Stimulated activated CD8-positive, alpha-beta memory T cell treated with anti-CD3 and anti-CD28 coated beads, Interleukin-2, amount 100 ng/mL, for 48 hours (primary cell): Measurements from ENCODE around the gene NASP.

ENCODE experiments used
- DNase-seq, 2 donors: peaks; one replicate each; pipeline ENCODE4 v3.0.0-alpha.2; 2020; ENCODE audit warnings: low read depth in 2 of 2

NASP gene

GRCh38 chr1:45583666-45584350 is at the start of gene NASP:
Gene NASP, plus strand, starts transcription at chr1:45584041. Its CDS starts 106 bp downstream, at chr1:45584147.
- peak; percentile 82 to 91 for DNase-seq

- DNase-seq: no peak
Observed at GRCh38 chr1:45535988-45536766, 47.7 kb upstream of the NASP start.

GRCh38 chr1:45536886-45537285 is 47.0 kb upstream of the NASP start:
- no peak for DNase-seq

GRCh38 chr1:45541193-45541592 is 42.6 kb upstream of the NASP start:
- no peak for DNase-seq

- no peak for DNase-seq
Observed at GRCh38 chr1:45542591-45542990, 41.2 kb upstream of the NASP start.

GRCh38 chr1:45543581-45544417 is 40.0 kb upstream of the NASP start:
- DNase-seq: peak; percentile 53 to 58

- DNase-seq: no peak
Observed at GRCh38 chr1:45544530-45544929, 39.3 kb upstream of the NASP start.

GRCh38 chr1:45545019-45545493 is 38.8 kb upstream of the NASP start:
- DNase-seq: peak in 1 of 2 donors; percentile 28

- no peak for DNase-seq
Observed at GRCh38 chr1:45545553-45546310, 38.1 kb upstream of the NASP start.

- DNase-seq: peak; percentile 85 to 86
Observed at GRCh38 chr1:45550401-45551351, 33.2 kb upstream of the NASP start, which contains the start of gene AKR1A1. Gene AKR1A1, plus strand, starts transcription at chr1:45550826. Its CDS starts 10,969 bp downstream, at chr1:45561795.

GRCh38 chr1:45551684-45552083 is 32.2 kb upstream of the NASP start:
- no peak for DNase-seq

- no peak for DNase-seq
Observed at GRCh38 chr1:45552331-45552730, 31.5 kb upstream of the NASP start.

GRCh38 chr1:45554198-45554597 is 29.6 kb upstream of the NASP start:
- DNase-seq: no peak

- DNase-seq: no peak
Observed at GRCh38 chr1:45557422-45557944, 26.4 kb upstream of the NASP start.

GRCh38 chr1:45563843-45564242 is 20.0 kb upstream of the NASP start:
- no peak for DNase-seq

- no peak for DNase-seq
Observed at GRCh38 chr1:45566722-45567121, 17.1 kb upstream of the NASP start.

GRCh38 chr1:45567911-45568310 is 15.9 kb upstream of the NASP start:
- DNase-seq: no peak

GRCh38 chr1:45568421-45568820 is 15.4 kb upstream of the NASP start:
- no peak for DNase-seq

GRCh38 chr1:45569571-45569961 is 14.3 kb upstream of the NASP start:
- DNase-seq: no peak
